Measurements from ENCODE around the gene PPP5C. TPM values are rescaled to one million over a fixed set of nuclear protein-coding genes. Genes with fewer than 3 reads are reported as not detected.
"Not testable (repeated sequence)": the region's sequence is repeated elsewhere in the genome, so short reads cannot be mapped to it uniquely, and the experiment has no call there.

The PPP5C gene
- total RNA-seq, 2 donors from 2014 or later: 56.6 to 73.7 TPM

GRCh38 chr19:46387713-46388130 lies 40.8 kb downstream of the PPP5C start:
- Mint-ChIP-seq H3K27ac (no peak overlapping the region), H3K27me3 (ENCODE audit: low read depth) (no peaks in the 10 kb centered on the region), H3K4me1 (ENCODE audit: low read depth) (no peaks in the 10 kb centered on the region), H3K9me3 (no peaks in the 10 kb centered on the region), H3K36me3 (ENCODE audit: insufficient read depth in 2 of 2) (peaks cover 10 to 22% of the 10 kb centered on the region in 2 donors), H3K4me3 (no peak overlapping the region)
- ATAC-seq (replicated peaks in 1 of 2) (no peak), DNase-seq (no peak)

- no peak overlapping the region for H3K4me3 Mint-ChIP-seq
- peaks cover 10 to 19% of the 10 kb centered on the region in 2 donors for H3K36me3 Mint-ChIP-seq (ENCODE audit: insufficient read depth in 2 of 2)
- ATAC-seq (replicated peaks in 1 of 2): no peak
Measured at GRCh38 chr19:46388311-46389095, 41.6 kb downstream of the PPP5C start.

GRCh38 chr19:46390121-46390858 lies 43.4 kb downstream of the PPP5C start:
- peaks cover 6 to 19% of the 10 kb centered on the region in 2 donors for H3K36me3 Mint-ChIP-seq (ENCODE audit: insufficient read depth in 2 of 2)
- no peak overlapping the region for H3K4me3 Mint-ChIP-seq
- H3K27me3 Mint-ChIP-seq (ENCODE audit: low read depth): no peaks in the 10 kb centered on the region
- no peaks in the 10 kb centered on the region for H3K4me1 Mint-ChIP-seq (ENCODE audit: low read depth)
- H3K9me3 Mint-ChIP-seq: no peaks in the 10 kb centered on the region
- ATAC-seq (replicated peaks in 1 of 2): no peak
- no peak overlapping the region for H3K27ac Mint-ChIP-seq
- DNase-seq: no peak

More at GRCh38 chr19:46388311-46389095, 41.6 kb downstream of the PPP5C start:
- H3K9me3 Mint-ChIP-seq: no peaks in the 10 kb centered on the region
- no peaks in the 10 kb centered on the region for H3K4me1 Mint-ChIP-seq (ENCODE audit: low read depth)
- DNase-seq: no peak
- no peak overlapping the region for H3K27ac Mint-ChIP-seq
- no peaks in the 10 kb centered on the region for H3K27me3 Mint-ChIP-seq (ENCODE audit: low read depth)

- Mint-ChIP-seq H3K27me3 (ENCODE audit: low read depth) (no peaks in the 10 kb centered on the region), H3K9me3 (no peaks in the 10 kb centered on the region), H3K36me3 (ENCODE audit: insufficient read depth in 2 of 2) (peaks cover 6 to 17% of the 10 kb centered on the region in 2 donors), H3K27ac (no peak overlapping the region), H3K4me1 (ENCODE audit: low read depth) (no peaks in the 10 kb centered on the region), H3K4me3 (no peak overlapping the region)
- ATAC-seq (replicated peaks in 1 of 2) (no peak), DNase-seq (no peak)
Measured at GRCh38 chr19:46390866-46391265, 44.0 kb downstream of the PPP5C start.

- H3K36me3 Mint-ChIP-seq (ENCODE audit: insufficient read depth in 2 of 2): peaks cover 6 to 17% of the 10 kb centered on the region in 2 donors
- H3K27ac Mint-ChIP-seq: no peak overlapping the region
- no peaks in the 10 kb centered on the region for H3K9me3 Mint-ChIP-seq
- ATAC-seq (replicated peaks in 1 of 2) (no peak), DNase-seq (no peak)
- no peak overlapping the region for H3K4me3 Mint-ChIP-seq
- no peaks in the 10 kb centered on the region for H3K4me1 Mint-ChIP-seq (ENCODE audit: low read depth)
- H3K27me3 Mint-ChIP-seq (ENCODE audit: low read depth): no peaks in the 10 kb centered on the region
Measured at GRCh38 chr19:46391296-46392251, 44.7 kb downstream of the PPP5C start.

- Mint-ChIP-seq H3K27me3 (ENCODE audit: low read depth) (no peaks in the 10 kb centered on the region), H3K27ac (peak overlapping the region; percentile 15), H3K36me3 (ENCODE audit: insufficient read depth in 2 of 2) (peaks cover 6 to 13% of the 10 kb centered on the region in 2 donors), H3K4me3 (no peak overlapping the region), H3K9me3 (no peaks in the 10 kb centered on the region), H3K4me1 (ENCODE audit: low read depth) (no peaks in the 10 kb centered on the region)
- no peak for DNase-seq
- ATAC-seq (replicated peaks in 1 of 2): no peak
Measured at GRCh38 chr19:46392252-46392801, 45.4 kb downstream of the PPP5C start.

- no peak for DNase-seq
- peaks cover 6 to 10% of the 10 kb centered on the region in 2 donors for H3K36me3 Mint-ChIP-seq (ENCODE audit: insufficient read depth in 2 of 2)
- H3K4me3 Mint-ChIP-seq: no peak overlapping the region
Measured at GRCh38 chr19:46392837-46393236, 46.0 kb downstream of the PPP5C start.

GRCh38 chr19:46393456-46394401 lies 46.8 kb downstream of the PPP5C start:
- Mint-ChIP-seq H3K4me3 (no peak overlapping the region), H3K27me3 (ENCODE audit: low read depth) (no peaks in the 10 kb centered on the region), H3K4me1 (ENCODE audit: low read depth) (no peaks in the 10 kb centered on the region), H3K36me3 (ENCODE audit: insufficient read depth in 2 of 2) (peaks cover 6 to 10% of the 10 kb centered on the region in 2 donors), H3K27ac (no peak overlapping the region), H3K9me3 (no peaks in the 10 kb centered on the region)
- DNase-seq: no peak
- no peak for ATAC-seq (replicated peaks in 1 of 2)

More at GRCh38 chr19:46392837-46393236, 46.0 kb downstream of the PPP5C start:
- H3K4me1 Mint-ChIP-seq (ENCODE audit: low read depth): no peaks in the 10 kb centered on the region
- no peaks in the 10 kb centered on the region for H3K27me3 Mint-ChIP-seq (ENCODE audit: low read depth)
- H3K27ac Mint-ChIP-seq: peak overlapping the region; percentile 15
- no peak for ATAC-seq (replicated peaks in 1 of 2)
- H3K9me3 Mint-ChIP-seq: no peaks in the 10 kb centered on the region

- H3K36me3 Mint-ChIP-seq (ENCODE audit: insufficient read depth in 2 of 2): peaks cover 4 to 8% of the 10 kb centered on the region in 2 donors
- no peak overlapping the region for H3K27ac Mint-ChIP-seq
- ATAC-seq (replicated peaks in 1 of 2): no peak
- no peak overlapping the region for H3K4me3 Mint-ChIP-seq
- H3K27me3 Mint-ChIP-seq (ENCODE audit: low read depth): no peaks in the 10 kb centered on the region
- no peaks in the 10 kb centered on the region for H3K9me3 Mint-ChIP-seq
- H3K4me1 Mint-ChIP-seq (ENCODE audit: low read depth): no peaks in the 10 kb centered on the region
- no peak for DNase-seq
Measured at GRCh38 chr19:46394402-46394797, 47.5 kb downstream of the PPP5C start.

GRCh38 chr19:46397801-46398479 lies 51.1 kb downstream of the PPP5C start:
- ATAC-seq (replicated peaks in 1 of 2); H3K36me3 Mint-ChIP-seq (ENCODE audit: insufficient read depth in 2 of 2): not testable (repeated sequence)

GRCh38 chr19:46402725-46403124 lies 55.8 kb downstream of the PPP5C start:
- Mint-ChIP-seq H3K27me3 (ENCODE audit: low read depth) (peaks cover 48% of the 10 kb centered on the region), H3K9me3 (no peaks in the 10 kb centered on the region), H3K4me1 (ENCODE audit: low read depth) (peaks cover 24% of the 10 kb centered on the region), H3K4me3 (no peak overlapping the region), H3K27ac (no peak overlapping the region), H3K36me3 (ENCODE audit: insufficient read depth in 2 of 2) (no peaks in the 10 kb centered on the region)
- ATAC-seq (replicated peaks in 1 of 2) (peak; percentile 25 to 36), DNase-seq (no peak)

More at GRCh38 chr19:46397801-46398479, 51.1 kb downstream of the PPP5C start:
- H3K27ac Mint-ChIP-seq; H3K4me3 Mint-ChIP-seq; DNase-seq; H3K9me3 Mint-ChIP-seq; H3K4me1 Mint-ChIP-seq (ENCODE audit: low read depth): not testable (repeated sequence)
- H3K27me3 Mint-ChIP-seq (ENCODE audit: low read depth): peaks cover 13% of the 10 kb centered on the region

Data from activated T-cell treated with anti-CD3 and anti-CD28 coated beads, Interleukin-2, amount 50 U/mL, for 72 hours (primary cell).